GM12878 (cell line): ENCODE data around the gene MPZL3.

Source experiments
- CHD2 ChIP-seq: IDR thresholded peaks from 2 replicates; pipeline ENCODE4 v1.6.1; 2011; ENCODE audit warnings: low read depth, low read length, improper control_type of control experiment, borderline replicate concordance
- EP300 ChIP-seq, 2 experiments: fragments of 150-350 bp in 1 of 2; IDR thresholded peaks; 2 replicates each; pipeline ENCODE4 v1.6.1; 2011 to 2012; ENCODE audit warnings: low read depth in 2 of 2, low read length in 2 of 2, borderline replicate concordance in 1 of 2, improper control_type of control experiment in 1 of 2, inconsistent platforms in 1 of 2; ENCODE audit not compliant: control insufficient read depth in 1 of 2
- FOXM1 ChIP-seq: IDR thresholded peaks from 2 replicates; pipeline ENCODE4 v1.6.1; 2012; ENCODE audit warnings: low read depth, mild to moderate bottlenecking, inconsistent platforms, low read length, moderate library complexity
- MXI1 ChIP-seq: fragments of 150-350 bp; IDR thresholded peaks from 2 replicates; pipeline ENCODE4 v1.6.1; 2011; ENCODE audit warnings: low read depth, mild to moderate bottlenecking, inconsistent platforms, low read length, improper control_type of control experiment
- NBN ChIP-seq: fragments of 450-650 bp; IDR thresholded peaks from 2 replicates; pipeline ENCODE4 v1.6.1; 2016
- NFXL1 ChIP-seq: fragments of 450-650 bp; IDR thresholded peaks from 2 replicates; pipeline ENCODE4 v1.6.1; 2017; ENCODE audit warnings: antibody characterized with exemption, mild to moderate bottlenecking, borderline replicate concordance
- RFX5 ChIP-seq: IDR thresholded peaks from 2 replicates; pipeline ENCODE4 v1.6.1; 2011; ENCODE audit warnings: low read depth, low read length, improper control_type of control experiment
- RUNX3 ChIP-seq: IDR thresholded peaks from 2 replicates; pipeline ENCODE4 v1.6.1; 2012; ENCODE audit warnings: low read length, inconsistent platforms
- TCF3 ChIP-seq: IDR thresholded peaks from 2 replicates; pipeline ENCODE4 v1.6.1; 2012; ENCODE audit warnings: low read depth, mild to moderate bottlenecking, low read length, borderline replicate concordance; ENCODE audit not compliant: insufficient read depth
- TF ChIP-seq, protein P1 (sequence below), 3 experiments: IDR thresholded peaks in 2 of 3; conservative IDR thresholded peaks in 1 of 3; 2 replicates each; pipeline ENCODE4 v1.5.1; 2011; ENCODE audit warnings: low read depth in 3 of 3, low read length in 3 of 3, mild to moderate bottlenecking in 3 of 3, control low read depth in 2 of 3, moderate library complexity in 2 of 3, inconsistent platforms in 1 of 3, mixed read lengths in 1 of 3; ENCODE audit not compliant: control insufficient read depth in 2 of 3, insufficient read depth in 1 of 3; ENCODE audit errors: extremely low read depth in 1 of 3
- TF ChIP-seq, protein P2 (sequence below): IDR thresholded peaks from 2 replicates; pipeline ENCODE4 v1.6.1; 2011; ENCODE audit warnings: mild to moderate bottlenecking, low read depth, low read length, moderate library complexity; ENCODE audit not compliant: insufficient replicate concordance

DNA sequence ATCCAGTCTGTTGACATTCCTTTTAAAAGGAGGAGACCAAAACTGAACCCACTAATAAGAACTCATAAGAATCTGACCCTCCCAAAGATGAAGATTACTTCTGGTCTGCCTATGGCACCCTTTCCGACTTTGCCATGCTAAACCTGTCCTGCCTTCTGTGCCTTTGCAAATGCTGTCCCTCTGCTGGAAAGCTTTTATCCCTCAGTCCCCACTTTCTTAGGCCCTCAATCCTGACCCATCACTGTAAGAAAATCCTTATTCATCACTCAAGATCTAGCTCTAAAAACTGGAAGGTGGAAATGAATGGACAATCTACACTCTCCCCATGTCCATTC lies 10.4 kb downstream of the MPZL3 start:
- TF ChIP-seq RUNX3 (no peak), MXI1 (no peak), NFXL1 (no peak), FOXM1 (no peak), NBN (no peak), CHD2 (no peak), TCF3 (no peak), EP300 (IDR thresholded peaks at IDR 0.05; ENCODE audit: borderline replicate concordance in 1 of 2, control insufficient read depth in 1 of 2, low read depth in 2 of 2, low read length in 2 of 2) (no peak), RFX5 (no peak)
- TF ChIP-seq, protein P1, sequence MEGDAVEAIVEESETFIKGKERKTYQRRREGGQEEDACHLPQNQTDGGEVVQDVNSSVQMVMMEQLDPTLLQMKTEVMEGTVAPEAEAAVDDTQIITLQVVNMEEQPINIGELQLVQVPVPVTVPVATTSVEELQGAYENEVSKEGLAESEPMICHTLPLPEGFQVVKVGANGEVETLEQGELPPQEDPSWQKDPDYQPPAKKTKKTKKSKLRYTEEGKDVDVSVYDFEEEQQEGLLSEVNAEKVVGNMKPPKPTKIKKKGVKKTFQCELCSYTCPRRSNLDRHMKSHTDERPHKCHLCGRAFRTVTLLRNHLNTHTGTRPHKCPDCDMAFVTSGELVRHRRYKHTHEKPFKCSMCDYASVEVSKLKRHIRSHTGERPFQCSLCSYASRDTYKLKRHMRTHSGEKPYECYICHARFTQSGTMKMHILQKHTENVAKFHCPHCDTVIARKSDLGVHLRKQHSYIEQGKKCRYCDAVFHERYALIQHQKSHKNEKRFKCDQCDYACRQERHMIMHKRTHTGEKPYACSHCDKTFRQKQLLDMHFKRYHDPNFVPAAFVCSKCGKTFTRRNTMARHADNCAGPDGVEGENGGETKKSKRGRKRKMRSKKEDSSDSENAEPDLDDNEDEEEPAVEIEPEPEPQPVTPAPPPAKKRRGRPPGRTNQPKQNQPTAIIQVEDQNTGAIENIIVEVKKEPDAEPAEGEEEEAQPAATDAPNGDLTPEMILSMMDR (IDR thresholded peaks at IDR 0.05 in 2 of 3, conservative IDR thresholded peaks at IDR 0.05 in 1 of 3; ENCODE audit: control insufficient read depth in 2 of 3, extremely low read depth in 1 of 3, insufficient read depth in 1 of 3, low read depth in 3 of 3, low read length in 3 of 3) = no peak
- TF ChIP-seq, protein P2, sequence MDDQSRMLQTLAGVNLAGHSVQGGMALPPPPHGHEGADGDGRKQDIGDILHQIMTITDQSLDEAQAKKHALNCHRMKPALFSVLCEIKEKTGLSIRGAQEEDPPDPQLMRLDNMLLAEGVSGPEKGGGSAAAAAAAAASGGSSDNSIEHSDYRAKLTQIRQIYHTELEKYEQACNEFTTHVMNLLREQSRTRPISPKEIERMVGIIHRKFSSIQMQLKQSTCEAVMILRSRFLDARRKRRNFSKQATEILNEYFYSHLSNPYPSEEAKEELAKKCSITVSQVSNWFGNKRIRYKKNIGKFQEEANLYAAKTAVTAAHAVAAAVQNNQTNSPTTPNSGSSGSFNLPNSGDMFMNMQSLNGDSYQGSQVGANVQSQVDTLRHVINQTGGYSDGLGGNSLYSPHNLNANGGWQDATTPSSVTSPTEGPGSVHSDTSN = no peak
